Measurements from ENCODE around the gene IP6K1. TPM values are rescaled to one million over a fixed set of nuclear protein-coding genes. Genes with fewer than 3 reads are reported as not detected.

Gene IP6K1
- total and polyA plus RNA-seq, 2 donors from 2014 or later = 21.7 to 49.6 TPM

DNA sequence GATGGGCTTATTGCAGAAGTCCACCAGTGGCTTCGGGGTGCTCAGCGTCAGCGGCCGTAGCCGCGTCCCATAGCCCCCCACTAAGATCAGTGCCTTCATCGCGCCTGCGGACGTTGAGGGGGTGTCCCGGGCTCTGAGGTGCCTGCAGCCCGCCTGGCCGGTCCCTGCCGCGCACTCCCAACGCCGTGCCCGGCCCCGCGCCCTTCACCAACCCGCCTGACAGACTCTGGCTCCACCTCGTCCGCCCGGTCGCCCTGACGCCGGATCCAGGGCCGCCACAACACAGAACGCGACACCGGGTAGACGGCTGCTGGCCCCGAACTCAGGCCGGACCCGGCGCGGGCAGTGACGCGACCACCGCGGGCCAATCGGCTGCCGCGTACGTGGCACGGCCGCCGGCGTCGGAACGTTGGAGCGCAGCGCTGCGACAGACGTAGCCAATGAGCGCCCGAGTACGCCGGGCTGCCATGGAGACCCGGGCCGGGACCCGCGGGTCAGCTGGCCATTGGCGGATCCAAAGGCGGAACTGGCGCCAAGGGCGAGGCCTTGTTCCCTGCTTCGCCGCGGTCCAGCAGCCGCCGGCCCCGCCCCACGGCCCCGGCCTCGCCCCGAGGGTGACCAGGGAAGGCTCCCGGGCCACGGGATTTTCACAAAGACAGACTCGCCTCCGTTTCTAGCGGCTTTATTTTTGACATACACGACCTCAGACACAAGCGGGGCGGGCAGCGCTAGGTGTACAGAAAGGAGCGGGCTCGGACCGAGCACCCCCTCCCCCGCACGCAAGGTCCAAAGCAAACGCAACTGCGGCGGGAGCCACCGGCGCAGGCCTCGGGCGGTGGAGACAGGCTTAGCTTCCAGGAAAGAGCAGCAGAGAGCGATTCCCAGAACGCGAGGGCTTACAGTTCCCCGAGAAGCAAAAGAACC is 62.5 kb downstream of the IP6K1 start, which contains the start of gene GMPPB:
GMPPB (minus strand) TSS at position 324 of the 924 bp plus-strand sequence; CDS start at position 99, 225 bp downstream.
- H3K27me3 ChIP-seq (ENCODE audit: control insufficient read depth, insufficient read depth, low read length) = no peaks in the 10 kb centered on the region
- peak; percentile 97 to 99 (median 98) for DNase-seq
- H3K4me3 ChIP-seq (ENCODE audit: low read length in 3 of 3) = peak within 1 kb of the TSS; percentile 79 to 93 (median 91)
- no peaks in the 10 kb centered on the region for H3K9me3 ChIP-seq (ENCODE audit: control insufficient read depth in 2 of 3, insufficient read depth in 1 of 3, low read length in 3 of 3)
- TF ChIP-seq, protein P1, sequence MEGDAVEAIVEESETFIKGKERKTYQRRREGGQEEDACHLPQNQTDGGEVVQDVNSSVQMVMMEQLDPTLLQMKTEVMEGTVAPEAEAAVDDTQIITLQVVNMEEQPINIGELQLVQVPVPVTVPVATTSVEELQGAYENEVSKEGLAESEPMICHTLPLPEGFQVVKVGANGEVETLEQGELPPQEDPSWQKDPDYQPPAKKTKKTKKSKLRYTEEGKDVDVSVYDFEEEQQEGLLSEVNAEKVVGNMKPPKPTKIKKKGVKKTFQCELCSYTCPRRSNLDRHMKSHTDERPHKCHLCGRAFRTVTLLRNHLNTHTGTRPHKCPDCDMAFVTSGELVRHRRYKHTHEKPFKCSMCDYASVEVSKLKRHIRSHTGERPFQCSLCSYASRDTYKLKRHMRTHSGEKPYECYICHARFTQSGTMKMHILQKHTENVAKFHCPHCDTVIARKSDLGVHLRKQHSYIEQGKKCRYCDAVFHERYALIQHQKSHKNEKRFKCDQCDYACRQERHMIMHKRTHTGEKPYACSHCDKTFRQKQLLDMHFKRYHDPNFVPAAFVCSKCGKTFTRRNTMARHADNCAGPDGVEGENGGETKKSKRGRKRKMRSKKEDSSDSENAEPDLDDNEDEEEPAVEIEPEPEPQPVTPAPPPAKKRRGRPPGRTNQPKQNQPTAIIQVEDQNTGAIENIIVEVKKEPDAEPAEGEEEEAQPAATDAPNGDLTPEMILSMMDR (IDR thresholded peaks at IDR 0.05; ENCODE audit: borderline replicate concordance, extremely low read depth, insufficient read depth) = no peak
- H3K36me3 ChIP-seq (ENCODE audit: control insufficient read depth in 2 of 3, insufficient read depth in 3 of 3, low read length in 3 of 3) = peaks cover 2 to 26% (median 16%) of the 10 kb centered on the region in 3 donors
- H3K9ac ChIP-seq (ENCODE audit: low read length in 3 of 3) = peak within 1 kb of the TSS; percentile 72 to 96 (median 95)
- no peak for FAIRE-seq
- H3K4me1 ChIP-seq (ENCODE audit: control insufficient read depth in 2 of 3, insufficient read depth in 2 of 3, low read depth in 1 of 3, low read length in 3 of 3) = peaks cover 0 to 32% (median 12%) of the 10 kb centered on the region in 3 donors
- H3K27ac ChIP-seq (ENCODE audit: low read depth in 2 of 2, low read length in 2 of 2) = peak within 1 kb of the TSS; percentile 93 to 95
- intact Hi-C loops (cut with DNase I) = no loop called here

DNA sequence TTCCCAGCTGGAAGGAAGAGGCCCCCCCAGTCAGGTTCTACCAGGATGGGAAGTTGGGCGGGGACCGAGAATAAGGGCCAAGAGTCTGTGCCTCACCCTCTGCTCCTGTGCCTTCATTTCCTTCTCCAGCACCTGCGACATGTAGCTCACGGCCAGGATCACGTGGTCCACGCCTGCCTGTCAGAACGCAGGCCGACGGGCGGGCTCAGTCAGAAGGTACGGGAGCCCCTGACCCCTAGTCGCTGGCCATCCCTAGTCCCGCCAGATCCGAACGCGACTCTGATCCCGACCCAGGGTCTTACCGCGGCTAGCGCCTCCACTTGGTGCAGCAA is 63.1 kb downstream of the IP6K1 start:
- H3K27me3 ChIP-seq (ENCODE audit: control insufficient read depth, insufficient read depth, low read length) = no peaks in the 10 kb centered on the region
- FAIRE-seq (no peak), DNase-seq (peak; percentile 41 to 92 (median 62))
- H3K4me3 ChIP-seq (ENCODE audit: low read length in 3 of 3) = peak overlapping the region; percentile 79 to 93 (median 91)
- no peaks in the 10 kb centered on the region for H3K9me3 ChIP-seq (ENCODE audit: control insufficient read depth in 2 of 3, insufficient read depth in 1 of 3, low read length in 3 of 3)
- peaks cover 0 to 36% (median 12%) of the 10 kb centered on the region in 3 donors for H3K4me1 ChIP-seq (ENCODE audit: control insufficient read depth in 2 of 3, insufficient read depth in 2 of 3, low read depth in 1 of 3, low read length in 3 of 3)
- peak overlapping the region; percentile 93 to 95 for H3K27ac ChIP-seq (ENCODE audit: low read depth in 2 of 2, low read length in 2 of 2)
- H3K36me3 ChIP-seq (ENCODE audit: control insufficient read depth in 2 of 3, insufficient read depth in 3 of 3, low read length in 3 of 3) = peaks cover 2 to 26% (median 16%) of the 10 kb centered on the region in 3 donors
- TF ChIP-seq, protein P1 (IDR thresholded peaks at IDR 0.05; ENCODE audit: borderline replicate concordance, extremely low read depth, insufficient read depth) = no peak
- peak overlapping the region; percentile 72 to 96 (median 95) for H3K9ac ChIP-seq (ENCODE audit: low read length in 3 of 3)
- intact Hi-C loops (cut with DNase I) = no loop called here

GRCh38 chr3:49722896-49723295 is 63.4 kb downstream of the IP6K1 start:
- Histone ChIP-seq H3K4me3 (ENCODE audit: low read length in 3 of 3) (peak overlapping the region; percentile 79 to 93 (median 91)), H3K27me3 (ENCODE audit: control insufficient read depth, insufficient read depth, low read length) (no peaks in the 10 kb centered on the region), H3K4me1 (ENCODE audit: control insufficient read depth in 2 of 3, insufficient read depth in 2 of 3, low read depth in 1 of 3, low read length in 3 of 3) (peaks cover 0 to 36% (median 12%) of the 10 kb centered on the region in 3 donors), H3K9me3 (ENCODE audit: control insufficient read depth in 2 of 3, insufficient read depth in 1 of 3, low read length in 3 of 3) (no peaks in the 10 kb centered on the region), H3K27ac (ENCODE audit: low read depth in 2 of 2, low read length in 2 of 2) (peak overlapping the region in 1 of 2 donors; percentile 95), H3K9ac (ENCODE audit: low read length in 3 of 3) (peak overlapping the region; percentile 72 to 96 (median 95)), H3K36me3 (ENCODE audit: control insufficient read depth in 2 of 3, insufficient read depth in 3 of 3, low read length in 3 of 3) (peaks cover 1 to 23% (median 15%) of the 10 kb centered on the region in 3 donors)
- no peak for FAIRE-seq
- intact Hi-C loops (cut with DNase I) = no loop called here
- peak in 1 of 5 donors; percentile 64 for DNase-seq
- TF ChIP-seq, protein P1 (IDR thresholded peaks at IDR 0.05; ENCODE audit: borderline replicate concordance, extremely low read depth, insufficient read depth) = no peak

Data from kidney (tissue), 14 donors.